ENCODE results near the gene SPOUT1.

The SPOUT1 gene

GRCh38 chr9:128836509-128837145 lies 7.0 kb upstream of the SPOUT1 start:
- DNase-seq: no peak

- no peak for DNase-seq
These were observed 5.9 kb upstream of the SPOUT1 start for GRCh38 chr9:128835246-128836210.

- no peak for DNase-seq
These were observed 4.1 kb upstream of the SPOUT1 start for GRCh38 chr9:128833696-128834095.

- peak; percentile 38 for DNase-seq
These were observed 708 bp downstream of the SPOUT1 start for GRCh38 chr9:128828719-128829452.

GRCh38 chr9:128828267-128828666 lies 1.3 kb downstream of the SPOUT1 start:
- no peak for DNase-seq

- DNase-seq: no peak
These were observed 3.5 kb downstream of the SPOUT1 start for GRCh38 chr9:128825923-128826700.

- DNase-seq: no peak
These were observed 4.7 kb downstream of the SPOUT1 start for GRCh38 chr9:128824911-128825310.

GRCh38 chr9:128823903-128824406 lies 5.6 kb downstream of the SPOUT1 start:
- DNase-seq: no peak

GRCh38 chr9:128823362-128823902 lies 6.2 kb downstream of the SPOUT1 start:
- DNase-seq: no peak

GRCh38 chr9:128822407-128823042 lies 7.1 kb downstream of the SPOUT1 start:
- no peak for DNase-seq

GRCh38 chr9:128821584-128822406 lies 7.8 kb downstream of the SPOUT1 start:
- no peak for DNase-seq

- DNase-seq: no peak
These were observed 8.7 kb downstream of the SPOUT1 start for GRCh38 chr9:128820665-128821583.

GRCh38 chr9:128819716-128820664 lies 9.6 kb downstream of the SPOUT1 start:
- DNase-seq: peak; percentile 92

- peak; percentile 59 for DNase-seq
These were observed 10.5 kb downstream of the SPOUT1 start for GRCh38 chr9:128818839-128819715.

GRCh38 chr9:128818099-128818838 lies 11.3 kb downstream of the SPOUT1 start, which contains the start of gene ENDOG:
Gene ENDOG, plus strand, starts transcription at chr9:128818500. Its CDS starts 185 bp downstream, at chr9:128818685.
- peak; percentile 99 for DNase-seq

GRCh38 chr9:128810873-128811272 lies 18.7 kb downstream of the SPOUT1 start:
- DNase-seq: no peak
